Endothelial cell of umbilical vein (primary cell): ENCODE measurements around the gene TRIM3. TPM values are rescaled to one million over a fixed set of nuclear protein-coding genes. Genes with fewer than 3 reads are reported as not detected.

Source experiments
- BruUV-seq: library from RNA; stranded (reverse); fragments of 400-500 nt; replicated peaks from 2 replicates; lab custom pipeline; 2021; lab: Mats Ljungman, UMichigan
- CTCF ChIA-PET: fragments of 300-600, 350-600 bp; sonication (Branson Sonifier 250); formaldehyde crosslinking; loops from one replicate; lab custom pipeline; 2021; ENCODE audit warnings: antibody characterized with exemption, inconsistent platforms; lab: Charles Lee
- POLR2A ChIA-PET: fragments of 300-600, 350-600 bp; sonication (Branson Sonifier 250); formaldehyde crosslinking; loops from one replicate; lab custom pipeline; 2021; ENCODE audit warnings: antibody characterized with exemption, inconsistent platforms; lab: Charles Lee
- DNase-seq: peaks from one replicate; pipeline ENCODE4 v3.0.0-alpha.2; 2011; ENCODE audit warnings: low read depth, low spot score
- FAIRE-seq: peaks from 2 replicates; lab custom pipeline; 2011; peaks lifted over from hg19 to GRCh38; lab: Jason Lieb, UNC
- H2AFZ ChIP-seq: 2 replicates; pipeline ENCODE4 v1.6.0; 2012; ENCODE audit warnings: low read depth, low read length, control low read depth, inconsistent platforms
- H3K27ac ChIP-seq: 2 replicates; pipeline ENCODE4 v1.5.1; 2011; ENCODE audit warnings: low read depth, mild to moderate bottlenecking, control low read depth, low read length, moderate library complexity; ENCODE audit not compliant: insufficient read depth
- H3K27me3 ChIP-seq, 2 experiments: 2 replicates each; pipeline versions ENCODE4 v1.6.0 to v1.6.1; 2011; ENCODE audit warnings: low read length in 2 of 2, mixed read lengths in 1 of 2; ENCODE audit not compliant: control insufficient read depth in 2 of 2, insufficient read depth in 2 of 2
- H3K36me3 ChIP-seq, 2 experiments: 2 replicates in 1 of 2; 3 replicates in 1 of 2; pipeline ENCODE4 v1.5.1; 2011; ENCODE audit warnings: low read length in 2 of 2, mild to moderate bottlenecking in 1 of 2, moderate library complexity in 1 of 2; ENCODE audit not compliant: control insufficient read depth in 2 of 2, insufficient read depth in 2 of 2; ENCODE audit errors: extremely low read depth in 1 of 2
- H3K4me1 ChIP-seq: 3 replicates; pipeline ENCODE4 v1.5.1; 2011; ENCODE audit warnings: mild to moderate bottlenecking, low read length; ENCODE audit not compliant: control insufficient read depth, insufficient read depth; ENCODE audit errors: extremely low read depth
- H3K4me2 ChIP-seq: 2 replicates; pipeline ENCODE4 v1.6.1; 2011; ENCODE audit warnings: low read length, control low read depth, mixed read lengths; ENCODE audit not compliant: insufficient read depth
- H3K4me3 ChIP-seq, 3 experiments: fragments of 200-600 bp in 1 of 3; sonication (generic), shearing (Covaris generic) in 1 of 3; replicated peaks in 1 of 3; 2 replicates each; pipeline ENCODE4 v1.5.1; 2011 to 2016; ENCODE audit warnings: control low read depth in 3 of 3, low read length in 3 of 3, mild to moderate bottlenecking in 2 of 3, inconsistent platforms in 1 of 3, low read depth in 1 of 3, moderate library complexity in 1 of 3; ENCODE audit not compliant: insufficient read depth in 1 of 3
- H3K79me2 ChIP-seq: 2 replicates; pipeline ENCODE4 v1.6.0; 2012; ENCODE audit warnings: low read length, inconsistent platforms; ENCODE audit not compliant: control insufficient read depth, insufficient read depth
- H3K9ac ChIP-seq: replicated peaks from 2 replicates; pipeline ENCODE3; 2011; ENCODE audit warnings: low read length, control low read depth; ENCODE audit not compliant: insufficient read depth; ENCODE audit errors: extremely low read depth
- H3K9me1 ChIP-seq: replicated peaks from 3 replicates; pipeline ENCODE4 v1.6.0; 2011; ENCODE audit warnings: mild to moderate bottlenecking, low read length; ENCODE audit not compliant: control insufficient read depth, insufficient read depth; ENCODE audit errors: extremely low read depth
- H3K9me3 ChIP-seq: replicated peaks from 2 replicates; pipeline ENCODE4 v1.5.1; 2012; ENCODE audit warnings: low read length, inconsistent platforms; ENCODE audit not compliant: control insufficient read depth, insufficient read depth
- H4K20me1 ChIP-seq: replicated peaks from 2 replicates; pipeline ENCODE3; 2011; ENCODE audit warnings: mild to moderate bottlenecking, low read length; ENCODE audit not compliant: control insufficient read depth, insufficient read depth; ENCODE audit errors: extremely low read depth
- EZH2 ChIP-seq: IDR thresholded peaks from 2 replicates; pipeline ENCODE4 v1.6.1; 2012; ENCODE audit warnings: borderline replicate concordance, low read depth, mild to moderate bottlenecking, moderate library complexity, low read length, inconsistent platforms; ENCODE audit not compliant: severe bottlenecking
- GATA2 ChIP-seq: IDR thresholded peaks from 2 replicates; pipeline ENCODE4 v1.7.0; 2011; ENCODE audit warnings: low read depth, mild to moderate bottlenecking, moderate library complexity, mixed read lengths, low read length; ENCODE audit not compliant: insufficient read length, insufficient read depth
- JUN ChIP-seq: IDR thresholded peaks from 2 replicates; pipeline ENCODE4 v1.6.1; 2011; ENCODE audit warnings: borderline replicate concordance, low read depth; ENCODE audit not compliant: insufficient read length, insufficient read depth
- MYC ChIP-seq: IDR thresholded peaks from one replicate; pipeline ENCODE4 v1.6.1; 2011; ENCODE audit warnings: mild to moderate bottlenecking, low read depth, low read length
- POLR2A ChIP-seq: IDR thresholded peaks from 2 replicates; pipeline ENCODE4 v1.6.1; 2012; ENCODE audit warnings: low read depth, mild to moderate bottlenecking, control low read depth, low read length
- POLR2AphosphoS5 ChIP-seq: IDR thresholded peaks from 2 replicates; pipeline ENCODE4 v1.6.1; 2012; ENCODE audit warnings: low read depth, mild to moderate bottlenecking, control low read depth, low read length, moderate library complexity; ENCODE audit not compliant: insufficient read depth
- dilution Hi-C: fragments of 300-500 bp; cut with MboI; formaldehyde crosslinking; loops from one replicate; pipeline ENCODE4 v1.15.0; 2019; ENCODE audit warnings: low sequenced_read_pairs; ENCODE audit not compliant: extremely low pct_ligation_motif_present
- intact Hi-C: fragments of 100-400 bp; cut with micrococcal nuclease; formaldehyde crosslinking; loops from one replicate; pipeline ENCODE4 v1.10.0; 2022
- polyA plus RNA-seq, 4 experiments: library from polyadenylated mRNA; depleted of rRNA in 3 of 4; stranded (reverse) in 3 of 4; unstranded in 1 of 4; fragments of >200 nt; gene quantifications; 2 replicates each; pipeline versions ENCODE4 v1.2.1 to v1.2.3, GENCODE V29; 2011 to 2012; ENCODE audit warnings: missing spikeins in 1 of 4
- total RNA-seq: library from RNA; stranded (reverse); gene quantifications from 2 replicates; pipeline ENCODE4 v1.2.3, GENCODE V29; 2021
- TF ChIP-seq, protein P1 (sequence below), 2 donors: IDR thresholded peaks; 1 replicate in 1 of 2; 2 replicates in 1 of 2; pipeline ENCODE4 v1.5.1; 2011; ENCODE audit warnings: low read length in 2 of 2, mild to moderate bottlenecking in 2 of 2, moderate library complexity in 2 of 2, control low read depth in 1 of 2, inconsistent platforms in 1 of 2, low read depth in 1 of 2; ENCODE audit not compliant: insufficient read depth in 1 of 2; ENCODE audit errors: extremely low read depth in 1 of 2

Gene TRIM3
- total and polyA plus RNA-seq, 2 donors (not counting 3 experiments of a cell fraction or from before 2014, with no cell fraction given): 21.8 to 29.2 TPM

DNA sequence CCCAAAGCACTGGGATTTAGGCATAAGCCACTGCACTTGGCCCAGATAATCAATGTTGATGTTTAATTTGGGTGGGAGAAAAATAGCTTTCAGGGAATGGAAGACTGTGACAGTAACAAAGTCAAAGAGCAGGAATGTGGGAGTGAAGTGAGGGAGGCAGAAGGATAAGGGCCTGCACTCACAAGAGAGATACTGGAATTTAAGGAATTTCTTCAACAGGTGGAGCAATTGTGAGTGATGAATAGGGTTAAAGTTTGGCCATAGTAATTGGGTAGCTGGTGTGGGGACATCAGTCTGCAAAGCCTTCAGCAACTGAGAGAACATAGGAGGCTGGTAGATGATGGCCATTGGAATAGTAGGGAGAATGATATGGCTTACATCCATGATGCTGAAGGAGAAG lies 46.2 kb downstream of the TRIM3 start:
- no peaks in the 10 kb centered on the region for H3K4me1 ChIP-seq
- no peaks in the 10 kb centered on the region for H3K36me3 ChIP-seq
- H3K4me2 ChIP-seq: no peak overlapping the region
- no peak for TF ChIP-seq GATA2
- TF ChIP-seq POLR2AphosphoS5: no peak
- no peak for TF ChIP-seq EZH2
- no peak for TF ChIP-seq MYC
- TF ChIP-seq, protein P1, sequence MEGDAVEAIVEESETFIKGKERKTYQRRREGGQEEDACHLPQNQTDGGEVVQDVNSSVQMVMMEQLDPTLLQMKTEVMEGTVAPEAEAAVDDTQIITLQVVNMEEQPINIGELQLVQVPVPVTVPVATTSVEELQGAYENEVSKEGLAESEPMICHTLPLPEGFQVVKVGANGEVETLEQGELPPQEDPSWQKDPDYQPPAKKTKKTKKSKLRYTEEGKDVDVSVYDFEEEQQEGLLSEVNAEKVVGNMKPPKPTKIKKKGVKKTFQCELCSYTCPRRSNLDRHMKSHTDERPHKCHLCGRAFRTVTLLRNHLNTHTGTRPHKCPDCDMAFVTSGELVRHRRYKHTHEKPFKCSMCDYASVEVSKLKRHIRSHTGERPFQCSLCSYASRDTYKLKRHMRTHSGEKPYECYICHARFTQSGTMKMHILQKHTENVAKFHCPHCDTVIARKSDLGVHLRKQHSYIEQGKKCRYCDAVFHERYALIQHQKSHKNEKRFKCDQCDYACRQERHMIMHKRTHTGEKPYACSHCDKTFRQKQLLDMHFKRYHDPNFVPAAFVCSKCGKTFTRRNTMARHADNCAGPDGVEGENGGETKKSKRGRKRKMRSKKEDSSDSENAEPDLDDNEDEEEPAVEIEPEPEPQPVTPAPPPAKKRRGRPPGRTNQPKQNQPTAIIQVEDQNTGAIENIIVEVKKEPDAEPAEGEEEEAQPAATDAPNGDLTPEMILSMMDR (IDR thresholded peaks at IDR 0.05; ENCODE audit: extremely low read depth in 1 of 2, insufficient read depth in 1 of 2, low read depth in 1 of 2, low read length in 2 of 2): no peak
- no peak for TF ChIP-seq JUN
- TF ChIP-seq POLR2A: no peak
- H3K4me3 ChIP-seq: no peak overlapping the region
- ChIA-PET CTCF (interaction anchor here (0.7 to 2.9 kb wide), 6 partner anchors 11 to 279 kb away, joined by 4 to 19 read pairs (median 8); partner anchors contain the start of gene HPX), POLR2A (no interaction called here)
- BruUV-seq: no TSS peak
- H3K9ac ChIP-seq: no peak overlapping the region
- no peaks in the 10 kb centered on the region for H3K79me2 ChIP-seq
- H3K9me3 ChIP-seq: no peaks in the 10 kb centered on the region
- H3K9me1 ChIP-seq: no peaks in the 10 kb centered on the region
- H4K20me1 ChIP-seq: no peaks in the 10 kb centered on the region
- H3K27ac ChIP-seq: no peak overlapping the region
- peaks cover 6 to 14% of the 10 kb centered on the region in 2 experiments for H3K27me3 ChIP-seq
- dilution Hi-C loops: no loop called here
- intact Hi-C loops: no loop called here
- no peak overlapping the region for H2AFZ ChIP-seq
- DNase-seq (no peak), FAIRE-seq (no peak)
